ENCODE data around the gene SYCN.

GRCh38 chr19:39162441-39163043, 41.5 kb downstream of the SYCN start:
- no peak for TF ChIP-seq CTCF (IDR thresholded peaks at IDR 0.05)
- TF ChIP-seq POLR2A (IDR thresholded peaks at IDR 0.05): no peak

Measured in testis (tissue), 2 donors.